Stimulated activated CD4-positive, alpha-beta T cell treated with anti-CD3 and anti-CD28 coated beads, Interleukin-12 subunit alpha, Interleukin-12 subunit beta, amount 100 ng/mL, for 48 hours (primary cell): ENCODE measurements around the gene KDM5B.

Experiments used
- DNase-seq, 3 donors: peaks; one replicate each; pipeline ENCODE4 v3.0.0-alpha.2; 2020; ENCODE audit warnings: low read depth in 2 of 3, low spot score in 1 of 3

The KDM5B gene

GRCh38 chr1:202688401-202688800 is 119.8 kb downstream of the KDM5B start:
- no peak for DNase-seq

DNA sequence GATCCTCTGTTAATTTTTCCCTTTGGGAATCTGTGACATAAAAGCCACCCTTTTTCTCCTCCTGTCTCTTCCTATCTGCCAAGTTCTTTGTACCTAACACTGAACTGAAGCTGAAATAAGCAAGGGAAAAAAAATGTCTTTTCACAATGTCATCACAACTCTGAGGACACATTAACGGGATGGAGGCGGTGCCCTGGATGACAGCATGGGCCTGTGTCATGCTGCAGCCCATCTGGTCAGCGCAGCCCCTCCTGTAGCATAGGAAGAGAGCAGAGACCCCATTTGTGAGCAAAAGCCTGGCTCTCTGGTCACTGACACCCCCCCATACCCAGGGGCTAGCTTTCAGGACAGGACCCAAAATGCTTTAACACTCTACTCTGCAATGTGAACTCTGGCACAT is 120.4 kb downstream of the KDM5B start:
- no peak for DNase-seq

DNA sequence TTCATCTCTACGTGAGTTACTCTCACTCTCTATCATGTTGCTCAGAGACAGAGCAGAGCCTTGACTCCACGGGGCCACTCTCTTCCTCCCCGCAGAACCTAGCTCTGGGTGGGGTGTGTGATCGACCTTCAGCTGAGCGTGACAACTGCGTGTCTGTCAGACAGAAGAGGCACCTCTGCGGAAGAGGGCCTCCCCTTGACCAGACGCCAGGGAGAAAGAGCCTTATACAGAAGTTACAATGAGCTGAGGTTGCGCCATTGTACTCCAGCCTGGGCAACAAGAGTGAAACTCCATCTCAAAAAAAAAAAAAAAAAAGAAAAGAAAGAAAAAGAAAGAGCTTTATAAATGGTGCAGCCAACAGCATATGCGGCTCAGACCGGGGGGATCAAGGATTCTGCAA is 120.9 kb downstream of the KDM5B start:
- no peak for DNase-seq

GRCh38 chr1:202685641-202686040 is 122.6 kb downstream of the KDM5B start:
- no peak for DNase-seq

- no peak for DNase-seq
These were observed 123.5 kb downstream of the KDM5B start for GRCh38 chr1:202684716-202685115.

- DNase-seq: no peak
These were observed 125.2 kb downstream of the KDM5B start for GRCh38 chr1:202683029-202683428.

- no peak for DNase-seq
These were observed 125.7 kb downstream of the KDM5B start for GRCh38 chr1:202682477-202682876.

DNA sequence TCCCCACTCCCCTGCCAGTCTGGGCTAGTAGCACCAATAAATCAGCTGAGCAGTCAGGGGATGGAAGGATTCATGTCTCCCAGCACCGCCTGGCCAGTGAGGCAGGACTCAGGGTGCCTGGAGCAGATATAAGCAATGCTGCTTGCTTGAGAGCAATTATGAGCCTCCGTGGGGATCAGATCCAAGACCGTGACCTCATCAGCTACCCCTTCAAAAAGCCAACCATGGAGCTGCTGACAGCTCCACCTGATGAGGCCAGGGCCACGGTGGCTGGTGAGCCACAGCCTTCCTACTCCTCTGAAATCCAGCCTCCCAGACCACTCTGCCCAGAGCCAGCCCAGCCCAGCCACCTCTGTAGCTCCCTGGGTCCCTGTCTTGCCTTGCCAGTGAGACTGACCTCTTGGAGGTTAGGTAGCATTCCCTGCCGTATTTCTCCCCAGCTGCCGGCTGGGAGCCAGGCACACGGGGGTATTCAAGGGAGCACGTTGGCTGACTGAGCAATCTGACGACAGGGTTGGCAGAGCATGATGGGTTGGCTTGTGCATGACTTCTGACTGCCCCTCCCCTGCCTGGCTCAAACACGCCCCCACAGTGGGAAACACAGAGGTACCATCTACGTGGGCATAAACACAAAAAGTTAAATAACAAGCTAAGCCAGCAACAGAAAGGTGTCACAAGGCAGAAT is 126.3 kb downstream of the KDM5B start:
- DNase-seq: no peak

DNA sequence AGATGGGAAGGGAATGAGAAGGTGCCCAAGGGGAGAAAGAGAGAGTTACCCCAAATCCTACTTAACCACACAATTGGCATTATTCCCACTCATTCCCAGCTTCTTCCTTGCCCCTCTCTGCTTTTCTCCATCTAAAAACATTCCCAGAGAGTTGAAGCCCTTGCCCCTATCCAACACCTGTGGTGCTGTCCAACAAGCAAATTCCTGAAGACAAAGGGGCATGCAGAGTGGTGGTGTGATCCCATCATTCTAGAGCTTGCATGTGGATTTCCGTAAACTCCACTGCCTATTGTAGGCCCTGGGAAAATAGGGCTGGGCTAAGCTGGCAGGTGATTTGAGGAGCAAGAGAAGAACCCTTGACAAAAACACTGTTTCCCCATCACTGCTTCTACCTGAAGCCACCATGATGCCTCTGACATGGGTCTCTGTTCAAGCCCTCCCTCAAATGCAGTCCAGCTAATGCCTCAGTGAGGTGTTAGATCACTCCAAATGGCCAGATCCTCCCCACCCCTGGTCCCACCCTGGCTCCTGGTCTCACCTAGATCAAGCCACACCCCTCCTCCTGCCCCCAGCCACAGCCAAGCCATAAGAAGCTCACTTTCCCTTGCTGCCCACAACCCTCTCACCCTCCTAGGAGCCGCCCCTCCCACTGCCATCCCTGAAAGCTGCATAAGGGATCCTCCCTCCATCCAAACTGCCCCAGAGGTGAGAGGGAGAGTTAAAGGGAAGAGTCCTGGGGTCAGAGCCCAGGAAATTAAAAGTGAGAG is 127.5 kb downstream of the KDM5B start:
- no peak for DNase-seq

GRCh38 chr1:202679406-202680177 is 128.6 kb downstream of the KDM5B start:
- DNase-seq: no peak

GRCh38 chr1:202677433-202677832 is 130.8 kb downstream of the KDM5B start:
- DNase-seq: no peak
